Measurements from ENCODE around the gene MAPK1. TPM values are rescaled to one million over a fixed set of nuclear protein-coding genes. Genes with fewer than 3 reads are reported as not detected.

Gene MAPK1
- total RNA-seq, 2 experiments from 2014 or later = 39.6 to 79.8 TPM

GRCh38 chr22:21728270-21728669 lies 139.2 kb downstream of the MAPK1 start:
- Histone ChIP-seq H3K4me1 (ENCODE audit: insufficient read depth, low read length, poor library complexity, severe bottlenecking) (peaks cover 28% of the 10 kb centered on the region), H2AFZ (ENCODE audit: low read length) (no peak overlapping the region), H3K36me3 (ENCODE audit: insufficient read depth, low read length) (no peaks in the 10 kb centered on the region; the same call in 1 of the 2 replicates), H3K9me3 (ENCODE audit: low read length) (no peaks in the 10 kb centered on the region), H4K20me1 (ENCODE audit: insufficient read depth, low read length) (no peaks in the 10 kb centered on the region), H3K79me2 (ENCODE audit: insufficient read depth, low read depth, low read length) (no peaks in the 10 kb centered on the region), H3K9me2 (ENCODE audit: insufficient read depth, low read length) (no peaks in the 10 kb centered on the region), H3K4me3 (ENCODE audit: low read depth, low read length, poor library complexity, severe bottlenecking) (no peak overlapping the region), H3K4me2 (ENCODE audit: low read length) (no peak overlapping the region), H3K27ac (ENCODE audit: low read depth, low read length, poor library complexity, severe bottlenecking) (no peak overlapping the region)
- POLR2A ChIA-PET = no interaction called here
- no TSS peak for BruUV-seq (replicated peaks)
- intact Hi-C loops (cut with micrococcal nuclease; ENCODE audit: unreplicated experiment) = no loop called here
- CTCF ChIA-PET (ENCODE audit: unreplicated experiment) = no interaction called here
- TF ChIP-seq EZH2phosphoT487 (IDR thresholded peaks at IDR 0.05; ENCODE audit: borderline replicate concordance, low read depth, low read length) = no peak
- TF ChIP-seq, protein P1, sequence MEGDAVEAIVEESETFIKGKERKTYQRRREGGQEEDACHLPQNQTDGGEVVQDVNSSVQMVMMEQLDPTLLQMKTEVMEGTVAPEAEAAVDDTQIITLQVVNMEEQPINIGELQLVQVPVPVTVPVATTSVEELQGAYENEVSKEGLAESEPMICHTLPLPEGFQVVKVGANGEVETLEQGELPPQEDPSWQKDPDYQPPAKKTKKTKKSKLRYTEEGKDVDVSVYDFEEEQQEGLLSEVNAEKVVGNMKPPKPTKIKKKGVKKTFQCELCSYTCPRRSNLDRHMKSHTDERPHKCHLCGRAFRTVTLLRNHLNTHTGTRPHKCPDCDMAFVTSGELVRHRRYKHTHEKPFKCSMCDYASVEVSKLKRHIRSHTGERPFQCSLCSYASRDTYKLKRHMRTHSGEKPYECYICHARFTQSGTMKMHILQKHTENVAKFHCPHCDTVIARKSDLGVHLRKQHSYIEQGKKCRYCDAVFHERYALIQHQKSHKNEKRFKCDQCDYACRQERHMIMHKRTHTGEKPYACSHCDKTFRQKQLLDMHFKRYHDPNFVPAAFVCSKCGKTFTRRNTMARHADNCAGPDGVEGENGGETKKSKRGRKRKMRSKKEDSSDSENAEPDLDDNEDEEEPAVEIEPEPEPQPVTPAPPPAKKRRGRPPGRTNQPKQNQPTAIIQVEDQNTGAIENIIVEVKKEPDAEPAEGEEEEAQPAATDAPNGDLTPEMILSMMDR (conservative IDR thresholded peaks at IDR 0.05; ENCODE audit: low read length) = no peak
- DNase-seq (ENCODE audit: low spot score) = no peak

- no peaks in the 10 kb centered on the region for H3K79me2 ChIP-seq (ENCODE audit: insufficient read depth, low read depth, low read length)
- H3K4me2 ChIP-seq (ENCODE audit: low read length) = no peak overlapping the region
- no peak for DNase-seq (ENCODE audit: low spot score)
- H3K9me2 ChIP-seq (ENCODE audit: insufficient read depth, low read length) = no peaks in the 10 kb centered on the region
- H3K4me1 ChIP-seq (ENCODE audit: insufficient read depth, low read length, poor library complexity, severe bottlenecking) = peaks cover 33% of the 10 kb centered on the region
- H4K20me1 ChIP-seq (ENCODE audit: insufficient read depth, low read length) = no peaks in the 10 kb centered on the region
- no peak overlapping the region for H2AFZ ChIP-seq (ENCODE audit: low read length)
- no peaks in the 10 kb centered on the region; the same call in 1 of the 2 replicates for H3K36me3 ChIP-seq (ENCODE audit: insufficient read depth, low read length)
- POLR2A ChIA-PET = no interaction called here
- intact Hi-C loops (cut with micrococcal nuclease; ENCODE audit: unreplicated experiment) = no loop called here
- CTCF ChIA-PET (ENCODE audit: unreplicated experiment) = no interaction called here
- no TSS peak for BruUV-seq (replicated peaks)
- TF ChIP-seq EZH2phosphoT487 (IDR thresholded peaks at IDR 0.05; ENCODE audit: borderline replicate concordance, low read depth, low read length) = no peak
- TF ChIP-seq, protein P1 (conservative IDR thresholded peaks at IDR 0.05; ENCODE audit: low read length) = no peak
- H3K9me3 ChIP-seq (ENCODE audit: low read length) = no peaks in the 10 kb centered on the region
- no peak overlapping the region for H3K4me3 ChIP-seq (ENCODE audit: low read depth, low read length, poor library complexity, severe bottlenecking)
- no peak overlapping the region for H3K27ac ChIP-seq (ENCODE audit: low read depth, low read length, poor library complexity, severe bottlenecking)
Observed at GRCh38 chr22:21727768-21728167, 139.7 kb downstream of the MAPK1 start.

DNA sequence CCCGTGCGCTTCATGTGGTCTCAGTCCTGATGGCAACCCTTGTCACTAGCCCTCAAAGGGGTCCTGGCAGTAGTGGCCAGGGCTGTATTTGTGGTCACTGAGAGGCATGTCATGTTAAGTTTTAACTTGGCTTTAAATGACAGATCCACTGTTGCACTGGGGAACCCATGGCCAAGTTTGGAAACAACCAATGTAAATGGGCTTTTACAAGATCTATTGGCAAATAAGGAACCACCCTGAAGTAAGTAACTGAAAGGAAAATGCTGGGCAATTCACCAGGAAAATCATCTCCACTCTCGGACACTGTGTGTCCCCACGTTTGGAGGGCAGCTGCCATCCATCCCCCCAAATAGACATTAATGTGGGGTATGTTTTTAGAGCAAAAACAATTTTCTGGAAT lies 140.3 kb downstream of the MAPK1 start:
- TF ChIP-seq, protein P1 (conservative IDR thresholded peaks at IDR 0.05; ENCODE audit: low read length) = no peak
- no peak for TF ChIP-seq EZH2phosphoT487 (IDR thresholded peaks at IDR 0.05; ENCODE audit: borderline replicate concordance, low read depth, low read length)
- ChIA-PET CTCF (ENCODE audit: unreplicated experiment) (no interaction called here), POLR2A (no interaction called here)

More for the DNA sequence above, 140.3 kb downstream of the MAPK1 start:
- no peak overlapping the region for H3K27ac ChIP-seq (ENCODE audit: low read depth, low read length, poor library complexity, severe bottlenecking)
- no peak overlapping the region for H3K4me2 ChIP-seq (ENCODE audit: low read length)
- no peaks in the 10 kb centered on the region; the same call in 1 of the 2 replicates for H3K36me3 ChIP-seq (ENCODE audit: insufficient read depth, low read length)
- H4K20me1 ChIP-seq (ENCODE audit: insufficient read depth, low read length) = no peaks in the 10 kb centered on the region
- peaks cover 39% of the 10 kb centered on the region for H3K4me1 ChIP-seq (ENCODE audit: insufficient read depth, low read length, poor library complexity, severe bottlenecking)
- H3K79me2 ChIP-seq (ENCODE audit: insufficient read depth, low read depth, low read length) = no peaks in the 10 kb centered on the region
- intact Hi-C loops (cut with micrococcal nuclease; ENCODE audit: unreplicated experiment) = no loop called here
- DNase-seq (ENCODE audit: low spot score) = no peak
- H2AFZ ChIP-seq (ENCODE audit: low read length) = no peak overlapping the region
- no peaks in the 10 kb centered on the region for H3K9me3 ChIP-seq (ENCODE audit: low read length)
- no TSS peak for BruUV-seq (replicated peaks)
- no peak overlapping the region for H3K4me3 ChIP-seq (ENCODE audit: low read depth, low read length, poor library complexity, severe bottlenecking)
- no peaks in the 10 kb centered on the region for H3K9me2 ChIP-seq (ENCODE audit: insufficient read depth, low read length)
